Coronary artery (tissue), 2 donors: Measurements from ENCODE around the gene LINC00305.

ENCODE experiments used
- DNase-seq: peaks from one replicate; pipeline ENCODE4 v3.0.0-alpha.2; 2017; ENCODE audit warnings: low spot score
- H3K27ac ChIP-seq, 2 donors: fragments of 200-600 bp; sonication (generic); one replicate each; pipeline ENCODE4 v1.5.1; 2016 to 2019
- H3K4me3 ChIP-seq: fragments of 200-600 bp; sonication (generic); 2 replicates; pipeline ENCODE4 v1.5.1; 2016; ENCODE audit warnings: mild to moderate bottlenecking, moderate library complexity
- CTCF ChIP-seq: fragments of 200-600 bp; sonication (generic); IDR thresholded peaks from one replicate; pipeline ENCODE4 v1.5.1; 2019; ENCODE audit warnings: antibody characterized with exemption

Gene LINC00305

GRCh38 chr18:64044616-64045015 lies 104.3 kb downstream of the LINC00305 start:
- H3K27ac ChIP-seq: no peak overlapping the region
- no peak overlapping the region for H3K4me3 ChIP-seq
- TF ChIP-seq CTCF: no peak
- no peak for DNase-seq

GRCh38 chr18:64042728-64043358 lies 106.0 kb downstream of the LINC00305 start:
- no peak for TF ChIP-seq CTCF
- no peak overlapping the region for H3K4me3 ChIP-seq
- no peak overlapping the region for H3K27ac ChIP-seq
- DNase-seq: no peak

GRCh38 chr18:64037812-64038414 lies 111.0 kb downstream of the LINC00305 start:
- H3K27ac ChIP-seq: no peak overlapping the region
- DNase-seq: no peak
- no peak overlapping the region for H3K4me3 ChIP-seq
- no peak for TF ChIP-seq CTCF

GRCh38 chr18:64032312-64032711 lies 116.6 kb downstream of the LINC00305 start:
- Histone ChIP-seq H3K4me3 (no peak overlapping the region), H3K27ac (no peak overlapping the region)
- no peak for DNase-seq
- TF ChIP-seq CTCF: no peak

- DNase-seq: no peak
- Histone ChIP-seq H3K27ac (no peak overlapping the region), H3K4me3 (no peak overlapping the region)
- TF ChIP-seq CTCF: no peak
Measured at GRCh38 chr18:64031411-64031810, 117.5 kb downstream of the LINC00305 start.
